ENCODE results near the gene UGP2.
"Not testable (repeated sequence)": the region's sequence is repeated elsewhere in the genome, so short reads cannot be mapped to it uniquely, and the experiment has no call there.

Gene UGP2

GRCh38 chr2:63899639-63900038 is 57.9 kb downstream of the UGP2 start:
- DNase-seq, result no peak

DNA sequence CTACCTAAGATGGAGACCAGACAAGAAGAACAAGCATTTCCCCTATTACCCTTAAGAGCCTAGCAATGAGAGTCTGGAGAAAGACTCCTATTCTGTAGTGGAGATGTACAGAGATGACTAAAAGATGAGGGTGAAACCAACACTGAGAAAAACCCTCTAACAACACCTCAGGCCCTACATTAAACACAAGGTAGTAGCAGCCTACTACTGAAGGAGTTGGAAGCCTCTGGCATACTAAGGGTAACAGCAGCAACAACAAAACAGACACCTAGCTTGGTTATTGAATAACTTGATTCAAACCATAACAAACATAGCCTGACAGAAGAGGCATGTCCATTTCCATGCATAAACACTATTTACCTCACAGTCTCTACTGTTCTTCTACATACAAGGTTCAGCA is 60.5 kb downstream of the UGP2 start:
- DNase-seq, result no peak

- no peak for DNase-seq
Measured at GRCh38 chr2:63903003-63903402, 61.3 kb downstream of the UGP2 start.

DNA sequence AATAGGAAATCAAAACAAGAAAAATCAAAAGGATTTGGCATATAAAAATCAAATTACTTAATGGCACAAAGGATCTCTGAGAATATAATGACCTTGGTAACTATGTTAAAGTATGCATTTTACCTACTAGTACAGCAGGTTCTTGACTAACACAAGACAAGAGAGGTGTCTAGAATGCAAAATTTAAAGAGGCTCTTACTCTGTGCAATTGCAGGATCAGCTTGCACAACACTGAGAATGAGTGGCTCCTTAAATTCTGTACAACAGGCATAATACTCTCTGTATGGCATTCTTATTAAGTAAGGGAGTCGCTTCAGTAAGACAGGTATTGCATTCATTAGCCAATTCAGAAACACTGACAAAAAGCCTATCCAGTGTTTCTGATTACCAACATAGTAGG is 72.6 kb downstream of the UGP2 start:
- no peak for DNase-seq

- DNase-seq, result no peak
Measured at GRCh38 chr2:63926815-63927214, 85.1 kb downstream of the UGP2 start.

- DNase-seq, result not testable (repeated sequence)
Measured at GRCh38 chr2:63932104-63932503, 90.4 kb downstream of the UGP2 start.

Measured in islet precursor cell (in vitro differentiated cells).